Neural cell (in vitro differentiated cells): ENCODE data around the gene IRF2BPL.

Experiments
- EP300 ChIP-seq: fragments of 450-650 bp; conservative IDR thresholded peaks from 2 replicates; pipeline ENCODE4 v1.6.1; 2014; ENCODE audit warnings: antibody characterized with exemption, mild to moderate bottlenecking, moderate library complexity; ENCODE audit not compliant: poor library complexity, severe bottlenecking
- EZH2 ChIP-seq: fragments of 200-600, 300-800 bp; shearing (Covaris generic), sonication (generic); IDR thresholded peaks from 2 replicates; pipeline ENCODE4 v1.6.1; 2014; ENCODE audit warnings: antibody characterized with exemption, low read length, borderline replicate concordance, mild to moderate bottlenecking; ENCODE audit not compliant: insufficient read depth, poor library complexity, severe bottlenecking
- MXI1 ChIP-seq: fragments of 450-650 bp; conservative IDR thresholded peaks from 2 replicates; pipeline ENCODE4 v1.6.1; 2014; ENCODE audit warnings: antibody characterized with exemption, mild to moderate bottlenecking; ENCODE audit not compliant: poor library complexity, severe bottlenecking
- POLR2AphosphoS5 ChIP-seq: IDR thresholded peaks from 2 replicates; pipeline ENCODE4 v1.6.1; 2012
- RAD21 ChIP-seq: fragments of 450-650 bp; conservative IDR thresholded peaks from 2 replicates; pipeline ENCODE4 v1.6.1; 2014; ENCODE audit warnings: antibody characterized with exemption, mild to moderate bottlenecking, moderate library complexity
- SMC3 ChIP-seq: fragments of 450-650 bp; conservative IDR thresholded peaks from 2 replicates; pipeline ENCODE4 v1.6.1; 2014; ENCODE audit warnings: antibody characterized with exemption, mild to moderate bottlenecking, moderate library complexity; ENCODE audit not compliant: poor library complexity
- TAF1 ChIP-seq: IDR thresholded peaks from 2 replicates; pipeline ENCODE4 v1.6.1; 2012; ENCODE audit warnings: low read depth
- TF ChIP-seq, protein P1 (sequence below): fragments of 450-650 bp; IDR thresholded peaks from 2 replicates; pipeline ENCODE4 v1.5.1; 2014; ENCODE audit warnings: antibody characterized with exemption, mild to moderate bottlenecking, moderate library complexity; ENCODE audit not compliant: poor library complexity, severe bottlenecking
- TF ChIP-seq, protein P2 (sequence below): IDR thresholded peaks from 2 replicates; pipeline ENCODE4 v1.6.1; 2012; ENCODE audit warnings: borderline replicate concordance

DNA sequence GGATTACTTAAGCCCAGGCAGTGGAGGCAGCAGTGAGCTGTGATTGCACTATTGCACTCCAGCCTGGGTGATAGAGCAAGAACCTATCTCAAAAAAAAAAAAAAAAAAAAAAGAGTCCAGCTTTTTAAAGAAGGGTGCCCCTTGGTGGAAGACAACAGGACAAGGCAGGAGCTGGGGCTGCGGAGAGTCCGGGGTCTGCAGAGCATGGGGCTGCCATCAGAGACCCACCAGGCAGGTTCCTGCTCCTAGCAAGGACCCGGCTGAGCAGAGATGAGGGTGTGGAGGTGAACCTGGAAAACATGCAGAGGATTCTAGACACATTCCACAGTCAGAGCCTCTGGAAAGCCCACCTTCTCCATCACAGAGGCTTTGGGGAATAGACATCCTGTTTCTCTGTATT lies 48.5 kb upstream of the IRF2BPL start:
- TF ChIP-seq EZH2 (no peak), POLR2AphosphoS5 (no peak), RAD21 (no peak), MXI1 (no peak), EP300 (no peak), TAF1 (no peak), SMC3 (no peak)
- TF ChIP-seq, protein P1, sequence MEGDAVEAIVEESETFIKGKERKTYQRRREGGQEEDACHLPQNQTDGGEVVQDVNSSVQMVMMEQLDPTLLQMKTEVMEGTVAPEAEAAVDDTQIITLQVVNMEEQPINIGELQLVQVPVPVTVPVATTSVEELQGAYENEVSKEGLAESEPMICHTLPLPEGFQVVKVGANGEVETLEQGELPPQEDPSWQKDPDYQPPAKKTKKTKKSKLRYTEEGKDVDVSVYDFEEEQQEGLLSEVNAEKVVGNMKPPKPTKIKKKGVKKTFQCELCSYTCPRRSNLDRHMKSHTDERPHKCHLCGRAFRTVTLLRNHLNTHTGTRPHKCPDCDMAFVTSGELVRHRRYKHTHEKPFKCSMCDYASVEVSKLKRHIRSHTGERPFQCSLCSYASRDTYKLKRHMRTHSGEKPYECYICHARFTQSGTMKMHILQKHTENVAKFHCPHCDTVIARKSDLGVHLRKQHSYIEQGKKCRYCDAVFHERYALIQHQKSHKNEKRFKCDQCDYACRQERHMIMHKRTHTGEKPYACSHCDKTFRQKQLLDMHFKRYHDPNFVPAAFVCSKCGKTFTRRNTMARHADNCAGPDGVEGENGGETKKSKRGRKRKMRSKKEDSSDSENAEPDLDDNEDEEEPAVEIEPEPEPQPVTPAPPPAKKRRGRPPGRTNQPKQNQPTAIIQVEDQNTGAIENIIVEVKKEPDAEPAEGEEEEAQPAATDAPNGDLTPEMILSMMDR = no peak
- TF ChIP-seq, protein P2, sequence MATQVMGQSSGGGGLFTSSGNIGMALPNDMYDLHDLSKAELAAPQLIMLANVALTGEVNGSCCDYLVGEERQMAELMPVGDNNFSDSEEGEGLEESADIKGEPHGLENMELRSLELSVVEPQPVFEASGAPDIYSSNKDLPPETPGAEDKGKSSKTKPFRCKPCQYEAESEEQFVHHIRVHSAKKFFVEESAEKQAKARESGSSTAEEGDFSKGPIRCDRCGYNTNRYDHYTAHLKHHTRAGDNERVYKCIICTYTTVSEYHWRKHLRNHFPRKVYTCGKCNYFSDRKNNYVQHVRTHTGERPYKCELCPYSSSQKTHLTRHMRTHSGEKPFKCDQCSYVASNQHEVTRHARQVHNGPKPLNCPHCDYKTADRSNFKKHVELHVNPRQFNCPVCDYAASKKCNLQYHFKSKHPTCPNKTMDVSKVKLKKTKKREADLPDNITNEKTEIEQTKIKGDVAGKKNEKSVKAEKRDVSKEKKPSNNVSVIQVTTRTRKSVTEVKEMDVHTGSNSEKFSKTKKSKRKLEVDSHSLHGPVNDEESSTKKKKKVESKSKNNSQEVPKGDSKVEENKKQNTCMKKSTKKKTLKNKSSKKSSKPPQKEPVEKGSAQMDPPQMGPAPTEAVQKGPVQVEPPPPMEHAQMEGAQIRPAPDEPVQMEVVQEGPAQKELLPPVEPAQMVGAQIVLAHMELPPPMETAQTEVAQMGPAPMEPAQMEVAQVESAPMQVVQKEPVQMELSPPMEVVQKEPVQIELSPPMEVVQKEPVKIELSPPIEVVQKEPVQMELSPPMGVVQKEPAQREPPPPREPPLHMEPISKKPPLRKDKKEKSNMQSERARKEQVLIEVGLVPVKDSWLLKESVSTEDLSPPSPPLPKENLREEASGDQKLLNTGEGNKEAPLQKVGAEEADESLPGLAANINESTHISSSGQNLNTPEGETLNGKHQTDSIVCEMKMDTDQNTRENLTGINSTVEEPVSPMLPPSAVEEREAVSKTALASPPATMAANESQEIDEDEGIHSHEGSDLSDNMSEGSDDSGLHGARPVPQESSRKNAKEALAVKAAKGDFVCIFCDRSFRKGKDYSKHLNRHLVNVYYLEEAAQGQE = no peak
